HG03139 (cell line): ENCODE measurements around the gene FABP3.

Experiments
- ATAC-seq: cut with Tn5 transposase; IDR thresholded peaks from one replicate; pipeline ENCODE4 v1.9.1; 2021; ENCODE audit not compliant: unreplicated experiment

Gene FABP3

GRCh38 chr1:31373056-31373896, at the start of gene FABP3:
TSS of gene FABP3 (minus strand) at chr1:31373076. CDS start at chr1:31373014, 62 bp downstream.
- no peak for ATAC-seq

- ATAC-seq, result no peak
Measured at GRCh38 chr1:31421371-31422040, 48.6 kb upstream of the FABP3 start.

- ATAC-seq, result no peak
Measured at GRCh38 chr1:31420716-31421115, 47.8 kb upstream of the FABP3 start.

GRCh38 chr1:31418626-31419323, 45.9 kb upstream of the FABP3 start:
- ATAC-seq, result no peak

- no peak for ATAC-seq
Measured at GRCh38 chr1:31417148-31417547, 44.3 kb upstream of the FABP3 start.

GRCh38 chr1:31416101-31416736, 43.3 kb upstream of the FABP3 start:
- ATAC-seq, result no peak

GRCh38 chr1:31415658-31416057, 42.8 kb upstream of the FABP3 start:
- ATAC-seq, result no peak

- ATAC-seq, result no peak
Measured at GRCh38 chr1:31414980-31415370, 42.1 kb upstream of the FABP3 start.

GRCh38 chr1:31413405-31414001, 40.6 kb upstream of the FABP3 start:
- no peak for ATAC-seq

- ATAC-seq, result no peak
Measured at GRCh38 chr1:31412732-31413404, 40.0 kb upstream of the FABP3 start, which contains the start of gene SERINC2. TSS of gene SERINC2 (plus strand) at chr1:31413213. CDS start at chr1:31413266, 53 bp downstream.

- ATAC-seq, result no peak
Measured at GRCh38 chr1:31412205-31412604, 39.3 kb upstream of the FABP3 start.

- no peak for ATAC-seq
Measured at GRCh38 chr1:31410871-31411270, 38.0 kb upstream of the FABP3 start.

GRCh38 chr1:31409946-31410858, 37.3 kb upstream of the FABP3 start:
- no peak for ATAC-seq

GRCh38 chr1:31408788-31409318, 36.0 kb upstream of the FABP3 start:
- no peak for ATAC-seq

GRCh38 chr1:31407029-31407626, 34.3 kb upstream of the FABP3 start:
- no peak for ATAC-seq

- ATAC-seq, result no peak
Measured at GRCh38 chr1:31405578-31406245, 32.8 kb upstream of the FABP3 start.

GRCh38 chr1:31401241-31401640, 28.4 kb upstream of the FABP3 start:
- no peak for ATAC-seq

- ATAC-seq, result no peak
Measured at GRCh38 chr1:31400393-31400792, 27.5 kb upstream of the FABP3 start.
